B cell (primary cell): ENCODE measurements around the gene BANP. TPM values are rescaled to one million over a fixed set of nuclear protein-coding genes. Genes with fewer than 3 reads are reported as not detected.
A peak's percentile ranks its signal among the peaks of the same experiment; 100 is the strongest.

ENCODE experiments used
- ATAC-seq: fragments of 200-7000 bp; cut with Tn5 transposase; one replicate; pipeline ENCODE4 v1.10.0; 2021; ENCODE audit warnings: low read depth, mild to moderate bottlenecking, moderate number of reproducible peaks, moderate library complexity
- CTCF ChIA-PET: fragments of 350-600 bp; sonication (Branson Sonifier 250); formaldehyde crosslinking; loops from one replicate; lab custom pipeline; 2021; ENCODE audit warnings: antibody characterized with exemption, inconsistent platforms; lab: Charles Lee
- POLR2A ChIA-PET: fragments of 350-600 bp; sonication (Branson Sonifier 250); formaldehyde crosslinking; loops from one replicate; lab custom pipeline; 2021; ENCODE audit warnings: antibody characterized with exemption; lab: Charles Lee
- DNase-seq: peaks from one replicate; pipeline ENCODE4 v3.0.0; 2013
- H2AFZ ChIP-seq: 2 replicates; pipeline ENCODE4 v1.6.1; 2012; ENCODE audit warnings: mild to moderate bottlenecking, low read depth, low read length; ENCODE audit not compliant: insufficient read depth, poor library complexity, severe bottlenecking
- H3K27ac ChIP-seq, 2 donors: 1 replicate in 1 of 2; 2 replicates in 1 of 2; pipeline ENCODE4 v1.5.1; 2012 to 2013; ENCODE audit warnings: low read length in 2 of 2, mild to moderate bottlenecking in 2 of 2, moderate library complexity in 1 of 2
- H3K27me3 ChIP-seq, 4 experiments: fragments of 200-600 bp in 1 of 4; sonication (generic) in 1 of 4; replicated peaks in 1 of 4; 1 replicate in 2 of 4; 2 replicates in 2 of 4; pipeline versions ENCODE4 v1.6.1 to v1.7.0; 2013 to 2016; ENCODE audit warnings: low read length in 3 of 4, mild to moderate bottlenecking in 2 of 4, mixed read lengths in 1 of 4, moderate library complexity in 1 of 4; ENCODE audit not compliant: insufficient read depth in 4 of 4, control insufficient read depth in 3 of 4; ENCODE audit errors: control extremely low read depth in 1 of 4
- H3K36me3 ChIP-seq, 2 experiments: replicated peaks in 1 of 2; 1 replicate in 1 of 2; 2 replicates in 1 of 2; pipeline versions ENCODE4 v1.6.1 to v1.7.1; 2013; ENCODE audit warnings: low read length in 1 of 2; ENCODE audit not compliant: insufficient read depth in 2 of 2, control insufficient read depth in 1 of 2; ENCODE audit errors: control extremely low read depth in 1 of 2, extremely low read depth in 1 of 2
- H3K4me1 ChIP-seq, 2 donors: fragments of 200-600 bp in 1 of 2; sonication (generic) in 1 of 2; 1 replicate in 1 of 2; 2 replicates in 1 of 2; pipeline versions ENCODE4 v1.5.1 to v1.6.1; 2013 to 2017; ENCODE audit warnings: low read length in 2 of 2; ENCODE audit not compliant: control insufficient read depth in 2 of 2, insufficient read depth in 2 of 2
- H3K4me2 ChIP-seq: replicated peaks from 2 replicates; pipeline ENCODE3; 2012; ENCODE audit warnings: mild to moderate bottlenecking, low read depth, low read length; ENCODE audit not compliant: poor library complexity, severe bottlenecking
- H3K4me3 ChIP-seq, 5 experiments: fragments of 200-600 bp in 1 of 5; sonication (generic) in 1 of 5; 1 replicate in 3 of 5; 2 replicates in 2 of 5; pipeline versions ENCODE4 v1.5.1 to v1.7.0; 2011 to 2016; ENCODE audit warnings: low read length in 4 of 5, mild to moderate bottlenecking in 4 of 5, low read depth in 2 of 5, control low read depth in 1 of 5, moderate library complexity in 1 of 5; ENCODE audit not compliant: insufficient read depth in 1 of 5; ENCODE audit errors: control extremely low read depth in 1 of 5, extremely low read depth in 1 of 5
- H3K79me2 ChIP-seq: fragments of 200-600 bp; sonication (generic); one replicate; pipeline ENCODE4 v1.6.0; 2016; ENCODE audit warnings: low read length; ENCODE audit not compliant: control insufficient read depth, insufficient read depth
- H3K9ac ChIP-seq: fragments of 200-600 bp; sonication (generic); 2 replicates; pipeline ENCODE4 v1.6.1; 2017; ENCODE audit warnings: mild to moderate bottlenecking, low read length, moderate library complexity
- H3K9me3 ChIP-seq, 3 donors: one replicate each; pipeline versions ENCODE4 v1.6.1 to v1.7.1; 2013; ENCODE audit warnings: low read length in 2 of 3; ENCODE audit not compliant: control insufficient read depth in 2 of 3, insufficient read depth in 1 of 3; ENCODE audit errors: control extremely low read depth in 1 of 3
- H4K20me1 ChIP-seq: 2 replicates; pipeline ENCODE4 v1.6.0; 2012; ENCODE audit warnings: mild to moderate bottlenecking, low read length; ENCODE audit not compliant: insufficient read depth, control insufficient read depth, poor library complexity, severe bottlenecking
- H3K27ac Mint-ChIP-seq: one replicate; pipeline ENCODE4 v1.8.0; 2021; ENCODE audit warnings: mixed read lengths
- H3K27me3 Mint-ChIP-seq: one replicate; pipeline ENCODE4 v1.8.0; 2021; ENCODE audit warnings: mixed read lengths
- H3K4me1 Mint-ChIP-seq: one replicate; pipeline ENCODE4 v1.8.0; 2021; ENCODE audit warnings: mixed read lengths
- H3K4me3 Mint-ChIP-seq: one replicate; pipeline ENCODE4 v1.8.0; 2021; ENCODE audit warnings: mixed read lengths
- H3K9me3 Mint-ChIP-seq: one replicate; pipeline ENCODE4 v1.8.0; 2022; ENCODE audit warnings: mixed read lengths; ENCODE audit not compliant: insufficient read depth
- CTCF ChIP-seq: fragments of 200-600 bp; IDR thresholded peaks from one replicate; pipeline ENCODE4 v1.8.0; 2022; ENCODE audit warnings: antibody characterized with exemption, mild to moderate bottlenecking
- EZH2 ChIP-seq: IDR thresholded peaks from 2 replicates; pipeline ENCODE4 v1.6.1; 2012; ENCODE audit warnings: borderline replicate concordance, low read depth, mild to moderate bottlenecking, moderate library complexity, low read length; ENCODE audit not compliant: insufficient read depth, poor library complexity, severe bottlenecking
- WGBS: methylation state at CpG from one replicate; pipeline ENCODE4 v1.1.5; 2013; ENCODE audit warnings: missing lambda C conversion rate; ENCODE audit not compliant: insufficient coverage; 5-methylcytosine and 5-hydroxymethylcytosine counted together
- intact Hi-C: fragments of 100-400 bp; cut with micrococcal nuclease; formaldehyde crosslinking; loops from one replicate; pipeline ENCODE4 v1.10.0; 2022
- polyA plus RNA-seq: library from polyadenylated mRNA; depleted of rRNA; stranded (reverse); fragments of >200 nt; gene quantifications from 2 replicates; pipeline ENCODE4 v1.2.3, GENCODE V29; 2012
- total RNA-seq, 2 donors: library from RNA; stranded (reverse); fragments of 120-200 nt in 1 of 2; gene quantifications; 1 replicate in 1 of 2; 2 replicates in 1 of 2; pipeline versions ENCODE4 v1.2.3 to v1.2.4, GENCODE V29; 2013 to 2022

The BANP gene
- total and polyA plus RNA-seq, 2 donors (not counting 1 experiment from before 2014, with no cell fraction given): 44.4 to 181 TPM

GRCh38 chr16:87946596-87947347, 4.5 kb upstream of the BANP start:
- Histone ChIP-seq H4K20me1 (no peaks in the 10 kb centered on the region), H3K79me2 (peaks cover 2% of the 10 kb centered on the region), H3K4me2 (no peak overlapping the region), H3K27me3 (no peaks in the 10 kb centered on the region), H3K4me3 (no peak overlapping the region), H3K9ac (no peak overlapping the region), H3K9me3 (no peaks in the 10 kb centered on the region), H2AFZ (no peak overlapping the region), H3K27ac (no peak overlapping the region), H3K4me1 (peaks cover 22 to 35% of the 10 kb centered on the region in 2 donors), H3K36me3 (no peaks in the 10 kb centered on the region)
- ChIA-PET POLR2A (no interaction called here), CTCF (no interaction called here)
- intact Hi-C loops: no loop called here
- DNase-seq (no peak), ATAC-seq (no peak)
- TF ChIP-seq CTCF: no peak
- TF ChIP-seq EZH2: no peak
- Mint-ChIP-seq H3K4me1 (peaks cover 37% of the 10 kb centered on the region), H3K9me3 (no peaks in the 10 kb centered on the region), H3K4me3 (peak overlapping the region; percentile 29), H3K27me3 (no peaks in the 10 kb centered on the region), H3K27ac (peak overlapping the region; percentile 61)
- WGBS: 97% methylated on average over 12 of the region's 14 CpGs
